HepG2 (cell line): ENCODE results near the gene STX4. TPM values are rescaled to one million over a fixed set of nuclear protein-coding genes. Genes with fewer than 3 reads are reported as not detected.
A peak's percentile ranks its signal among the peaks of the same experiment; 100 is the strongest.

Source experiments
- ADNP ChIP-seq: sonication (generic); formaldehyde crosslinking; IDR thresholded peaks from 2 replicates; pipeline ENCODE4 v1.4.0; 2020; ENCODE audit warnings: missing genetic modification reagents
- CAMTA2 ChIP-seq: sonication (generic); formaldehyde crosslinking; IDR thresholded peaks from 2 replicates; pipeline ENCODE4 v1.4.0; 2020; ENCODE audit warnings: mild to moderate bottlenecking, missing genetic modification reagents, borderline replicate concordance
- HOXA9 ChIP-seq: sonication (generic); formaldehyde crosslinking; IDR thresholded peaks from 2 replicates; pipeline ENCODE4 v1.8.1; 2022; ENCODE audit warnings: missing genetic modification reagents, mild to moderate bottlenecking, moderate library complexity, borderline replicate concordance
- KDM2A ChIP-seq: sonication (generic); formaldehyde crosslinking; IDR thresholded peaks from 2 replicates; pipeline ENCODE4 v1.4.0; 2020; ENCODE audit warnings: low read depth, missing genetic modification reagents, borderline replicate concordance
- KLF11 ChIP-seq: IDR thresholded peaks from 2 replicates; pipeline ENCODE4 v1.6.1; 2016; ENCODE audit warnings: missing compliant biosample characterization
- NFKBIZ ChIP-seq: IDR thresholded peaks from 2 replicates; pipeline ENCODE4 v1.6.1; 2018; ENCODE audit warnings: missing genetic modification reagents, missing compliant biosample characterization
- TBP ChIP-seq: sonication (generic); formaldehyde crosslinking; IDR thresholded peaks from 2 replicates; pipeline ENCODE4 v1.5.0; 2020; ENCODE audit warnings: missing genetic modification reagents
- YEATS2 ChIP-seq: sonication (generic); formaldehyde crosslinking; IDR thresholded peaks from 2 replicates; pipeline ENCODE4 v1.4.0; 2020; ENCODE audit warnings: missing genetic modification reagents, borderline replicate concordance
- YEATS4 ChIP-seq: sonication (generic); formaldehyde crosslinking; IDR thresholded peaks from 2 replicates; pipeline ENCODE4 v1.4.0; 2020; ENCODE audit warnings: missing genetic modification reagents, borderline replicate concordance
- ZMYM4 ChIP-seq: sonication (generic); formaldehyde crosslinking; IDR thresholded peaks from 2 replicates; pipeline ENCODE4 v1.8.1; 2023; ENCODE audit warnings: mild to moderate bottlenecking, missing genetic modification reagents
- ZNF143 ChIP-seq: sonication (generic); formaldehyde crosslinking; IDR thresholded peaks from 2 replicates; pipeline ENCODE4 v1.4.0; 2020; ENCODE audit warnings: missing genetic modification reagents
- ZNF225 ChIP-seq: sonication (generic); formaldehyde crosslinking; IDR thresholded peaks from 2 replicates; pipeline ENCODE4 v1.4.0; 2020; ENCODE audit warnings: mild to moderate bottlenecking, missing genetic modification reagents
- ZNF256 ChIP-seq: sonication (generic); formaldehyde crosslinking; conservative IDR thresholded peaks from 2 replicates; pipeline ENCODE4 v1.4.0; 2020; ENCODE audit warnings: missing genetic modification reagents
- ZNF292 ChIP-seq: sonication (generic); formaldehyde crosslinking; IDR thresholded peaks from 2 replicates; pipeline ENCODE4 v1.8.1; 2022; ENCODE audit warnings: mild to moderate bottlenecking, low read depth, missing genetic modification reagents, borderline replicate concordance
- ZNF562 ChIP-seq: sonication (generic); formaldehyde crosslinking; IDR thresholded peaks from 2 replicates; pipeline ENCODE4 v1.8.0; 2022; ENCODE audit warnings: missing genetic modification reagents, borderline replicate concordance
- ZNF616 ChIP-seq: sonication (generic); formaldehyde crosslinking; IDR thresholded peaks from 2 replicates; pipeline ENCODE4 v1.5.0; 2020; ENCODE audit warnings: low read depth, mild to moderate bottlenecking, missing genetic modification reagents
- ZNF747 ChIP-seq: sonication (generic); formaldehyde crosslinking; IDR thresholded peaks from 2 replicates; pipeline ENCODE4 v1.8.1; 2023; ENCODE audit warnings: missing genetic modification reagents, mild to moderate bottlenecking, borderline replicate concordance
- polyA plus RNA-seq, 8 experiments: library from polyadenylated mRNA; depleted of rRNA in 3 of 8; stranded (reverse) in 7 of 8; unstranded in 1 of 8; fragments of >200 nt; fragmentation: Illumina TruSeq in 4 of 8; extraction: Trizol in 4 of 8; gene quantifications; 2 replicates each; pipeline versions ENCODE4 v1.2.1 to v1.2.3, GENCODE V29; 2011 to 2016; ENCODE audit warnings: low read depth in 4 of 8, missing spikeins in 1 of 8, mixed read lengths in 1 of 8; ENCODE audit not compliant: insufficient read depth in 1 of 8
- total RNA-seq, 5 experiments: library from RNA; depleted of rRNA; stranded (reverse); fragments of >200 nt; fragmentation: Illumina TruSeq; extraction: Trizol; gene quantifications; 2 replicates each; pipeline ENCODE4 v1.2.3, GENCODE V29; 2016; ENCODE audit warnings: low read depth in 1 of 5
- TF ChIP-seq, protein P1 (sequence below): sonication (generic); formaldehyde crosslinking; IDR thresholded peaks from 2 replicates; pipeline ENCODE4 v1.4.0; 2020; ENCODE audit warnings: missing genetic modification reagents
- TF ChIP-seq, protein P2 (sequence below): sonication (generic); formaldehyde crosslinking; IDR thresholded peaks from 2 replicates; pipeline ENCODE4 v1.4.0; 2020; ENCODE audit warnings: mild to moderate bottlenecking, low read depth, missing genetic modification reagents
- TF ChIP-seq, protein P3 (sequence below): IDR thresholded peaks from 2 replicates; pipeline ENCODE4 v1.6.1; 2016; ENCODE audit warnings: missing compliant biosample characterization, missing genetic modification reagents, borderline replicate concordance
- TF ChIP-seq, protein P4 (sequence below): sonication (generic); formaldehyde crosslinking; IDR thresholded peaks from 2 replicates; pipeline ENCODE4 v1.4.0; 2020; ENCODE audit warnings: missing genetic modification reagents
- TF ChIP-seq, protein P5 (sequence below): sonication (generic); formaldehyde crosslinking; IDR thresholded peaks from 2 replicates; pipeline ENCODE4 v1.4.0; 2020; ENCODE audit warnings: missing genetic modification reagents

Gene STX4
- total and polyA plus RNA-seq, 2 of the 13 experiments (the other 11 are each of a cell fraction or from before 2014, with no cell fraction given), result 29.2 to 34.6 TPM

DNA sequence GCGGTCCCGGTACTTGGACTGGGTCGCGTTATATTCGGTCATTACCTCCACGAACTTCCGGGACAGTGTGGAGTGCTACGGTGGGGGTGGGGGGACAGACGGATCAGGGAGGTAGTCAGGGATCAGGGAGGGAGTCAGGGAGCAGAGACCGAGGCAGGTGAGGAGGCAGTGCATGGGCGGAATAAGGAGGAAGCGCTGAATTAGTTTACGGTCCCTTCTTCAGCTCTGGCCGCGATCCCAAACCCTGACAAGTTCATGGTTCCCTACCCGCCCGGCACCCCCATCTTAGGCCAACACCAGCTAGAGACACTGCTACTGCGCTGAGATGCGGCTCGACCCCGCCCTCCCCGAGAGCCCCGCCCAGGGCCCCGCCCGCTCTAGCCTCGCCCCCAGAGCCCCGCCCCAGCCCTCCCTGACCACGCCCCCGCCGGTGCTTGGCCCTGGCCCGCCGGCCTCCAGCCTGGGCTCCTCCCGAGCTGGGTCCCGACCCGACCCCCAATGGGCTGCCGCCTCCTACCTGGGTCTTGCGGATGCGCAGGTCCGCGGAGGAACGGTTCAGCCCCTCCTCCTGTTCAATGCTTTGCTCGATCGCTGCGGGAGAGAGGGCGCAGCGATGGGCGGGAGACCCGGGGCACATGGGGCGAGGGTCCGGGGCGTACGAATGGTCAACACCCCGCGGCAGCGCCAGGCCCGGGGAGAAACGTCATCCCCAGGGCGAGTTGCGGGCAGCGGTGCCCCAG is 36.2 kb upstream of the STX4 start (continued):
- TF ChIP-seq YEATS4 (peak; percentile 33), ZNF747 (CRISPR knock-in tag) (peak; percentile 89; the same call in 1 of the 2 replicates), ZNF292 (CRISPR knock-in tag) (peak; percentile 62; the same call in 1 of the 2 replicates), ZNF256 (CRISPR knock-in tag) (0 out of 2 replicates have a peak, but pooled peaks have one; percentile 49), YEATS2 (CRISPR knock-in tag) (peak; percentile 54; the same call in 1 of the 2 replicates), ADNP (CRISPR knock-in tag) (no peak), CAMTA2 (CRISPR knock-in tag) (no peak), ZMYM4 (peak; percentile 32), NFKBIZ (CRISPR knock-in tag) (0 out of 2 replicates have a peak, but pooled peaks have one; percentile 48), ZNF616 (CRISPR knock-in tag) (peak; percentile 69; the same call in 1 of the 2 replicates), KDM2A (CRISPR knock-in tag) (peak; percentile 79), KLF11 (CRISPR knock-in tag) (no peak; the same call in 1 of the 2 replicates), ZNF562 (CRISPR knock-in tag) (no peak), TBP (no peak), HOXA9 (CRISPR knock-in tag) (0 out of 2 replicates have a peak, but pooled peaks have one; percentile 44), ZNF143 (CRISPR knock-in tag) (no peak), ZNF225 (CRISPR knock-in tag) (no peak)
- TF ChIP-seq, protein P1, sequence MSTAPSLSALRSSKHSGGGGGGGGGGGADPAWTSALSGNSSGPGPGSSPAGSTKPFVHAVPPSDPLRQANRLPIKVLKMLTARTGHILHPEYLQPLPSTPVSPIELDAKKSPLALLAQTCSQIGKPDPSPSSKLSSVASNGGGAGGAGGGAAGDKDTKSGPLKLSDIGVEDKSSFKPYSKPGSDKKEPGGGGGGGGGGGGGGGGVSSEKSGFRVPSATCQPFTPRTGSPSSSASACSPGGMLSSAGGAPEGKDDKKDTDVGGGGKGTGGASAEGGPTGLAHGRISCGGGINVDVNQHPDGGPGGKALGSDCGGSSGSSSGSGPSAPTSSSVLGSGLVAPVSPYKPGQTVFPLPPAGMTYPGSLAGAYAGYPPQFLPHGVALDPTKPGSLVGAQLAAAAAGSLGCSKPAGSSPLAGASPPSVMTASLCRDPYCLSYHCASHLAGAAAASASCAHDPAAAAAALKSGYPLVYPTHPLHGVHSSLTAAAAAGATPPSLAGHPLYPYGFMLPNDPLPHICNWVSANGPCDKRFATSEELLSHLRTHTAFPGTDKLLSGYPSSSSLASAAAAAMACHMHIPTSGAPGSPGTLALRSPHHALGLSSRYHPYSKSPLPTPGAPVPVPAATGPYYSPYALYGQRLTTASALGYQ, result no peak
- TF ChIP-seq, protein P2, sequence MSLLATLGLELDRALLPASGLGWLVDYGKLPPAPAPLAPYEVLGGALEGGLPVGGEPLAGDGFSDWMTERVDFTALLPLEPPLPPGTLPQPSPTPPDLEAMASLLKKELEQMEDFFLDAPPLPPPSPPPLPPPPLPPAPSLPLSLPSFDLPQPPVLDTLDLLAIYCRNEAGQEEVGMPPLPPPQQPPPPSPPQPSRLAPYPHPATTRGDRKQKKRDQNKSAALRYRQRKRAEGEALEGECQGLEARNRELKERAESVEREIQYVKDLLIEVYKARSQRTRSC, result peak; percentile 74; the same call in 1 of the 2 replicates
- TF ChIP-seq, protein P3, sequence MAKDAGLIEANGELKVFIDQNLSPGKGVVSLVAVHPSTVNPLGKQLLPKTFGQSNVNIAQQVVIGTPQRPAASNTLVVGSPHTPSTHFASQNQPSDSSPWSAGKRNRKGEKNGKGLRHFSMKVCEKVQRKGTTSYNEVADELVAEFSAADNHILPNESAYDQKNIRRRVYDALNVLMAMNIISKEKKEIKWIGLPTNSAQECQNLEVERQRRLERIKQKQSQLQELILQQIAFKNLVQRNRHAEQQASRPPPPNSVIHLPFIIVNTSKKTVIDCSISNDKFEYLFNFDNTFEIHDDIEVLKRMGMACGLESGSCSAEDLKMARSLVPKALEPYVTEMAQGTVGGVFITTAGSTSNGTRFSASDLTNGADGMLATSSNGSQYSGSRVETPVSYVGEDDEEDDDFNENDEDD (CRISPR knock-in tag), result peak; percentile 79
- TF ChIP-seq, protein P4, sequence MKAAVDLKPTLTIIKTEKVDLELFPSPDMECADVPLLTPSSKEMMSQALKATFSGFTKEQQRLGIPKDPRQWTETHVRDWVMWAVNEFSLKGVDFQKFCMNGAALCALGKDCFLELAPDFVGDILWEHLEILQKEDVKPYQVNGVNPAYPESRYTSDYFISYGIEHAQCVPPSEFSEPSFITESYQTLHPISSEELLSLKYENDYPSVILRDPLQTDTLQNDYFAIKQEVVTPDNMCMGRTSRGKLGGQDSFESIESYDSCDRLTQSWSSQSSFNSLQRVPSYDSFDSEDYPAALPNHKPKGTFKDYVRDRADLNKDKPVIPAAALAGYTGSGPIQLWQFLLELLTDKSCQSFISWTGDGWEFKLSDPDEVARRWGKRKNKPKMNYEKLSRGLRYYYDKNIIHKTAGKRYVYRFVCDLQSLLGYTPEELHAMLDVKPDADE (CRISPR knock-in tag), result 0 out of 2 replicates have a peak, but pooled peaks have one; percentile 28
- TF ChIP-seq, protein P5, sequence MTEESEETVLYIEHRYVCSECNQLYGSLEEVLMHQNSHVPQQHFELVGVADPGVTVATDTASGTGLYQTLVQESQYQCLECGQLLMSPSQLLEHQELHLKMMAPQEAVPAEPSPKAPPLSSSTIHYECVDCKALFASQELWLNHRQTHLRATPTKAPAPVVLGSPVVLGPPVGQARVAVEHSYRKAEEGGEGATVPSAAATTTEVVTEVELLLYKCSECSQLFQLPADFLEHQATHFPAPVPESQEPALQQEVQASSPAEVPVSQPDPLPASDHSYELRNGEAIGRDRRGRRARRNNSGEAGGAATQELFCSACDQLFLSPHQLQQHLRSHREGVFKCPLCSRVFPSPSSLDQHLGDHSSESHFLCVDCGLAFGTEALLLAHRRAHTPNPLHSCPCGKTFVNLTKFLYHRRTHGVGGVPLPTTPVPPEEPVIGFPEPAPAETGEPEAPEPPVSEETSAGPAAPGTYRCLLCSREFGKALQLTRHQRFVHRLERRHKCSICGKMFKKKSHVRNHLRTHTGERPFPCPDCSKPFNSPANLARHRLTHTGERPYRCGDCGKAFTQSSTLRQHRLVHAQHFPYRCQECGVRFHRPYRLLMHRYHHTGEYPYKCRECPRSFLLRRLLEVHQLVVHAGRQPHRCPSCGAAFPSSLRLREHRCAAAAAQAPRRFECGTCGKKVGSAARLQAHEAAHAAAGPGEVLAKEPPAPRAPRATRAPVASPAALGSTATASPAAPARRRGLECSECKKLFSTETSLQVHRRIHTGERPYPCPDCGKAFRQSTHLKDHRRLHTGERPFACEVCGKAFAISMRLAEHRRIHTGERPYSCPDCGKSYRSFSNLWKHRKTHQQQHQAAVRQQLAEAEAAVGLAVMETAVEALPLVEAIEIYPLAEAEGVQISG (CRISPR knock-in tag), result peak; percentile 59; the same call in 1 of the 2 replicates
